ENCODE measurements around the gene CFAP91. TPM values are rescaled to one million over a fixed set of nuclear protein-coding genes. Genes with fewer than 3 reads are reported as not detected.

CFAP91 gene
- total RNA-seq, 1 experiment from 2014 or later, result 1.1 TPM

GRCh38 chr3:119717520-119717919, 14.7 kb downstream of the CFAP91 start:
- H3K27me3 ChIP-seq, result no peaks in the 10 kb centered on the region
- DNase-seq, result no peak
- no peaks in the 10 kb centered on the region for H3K9me3 ChIP-seq
- H3K4me3 ChIP-seq, result no peak overlapping the region
- no peaks in the 10 kb centered on the region for H3K36me3 ChIP-seq

DNA sequence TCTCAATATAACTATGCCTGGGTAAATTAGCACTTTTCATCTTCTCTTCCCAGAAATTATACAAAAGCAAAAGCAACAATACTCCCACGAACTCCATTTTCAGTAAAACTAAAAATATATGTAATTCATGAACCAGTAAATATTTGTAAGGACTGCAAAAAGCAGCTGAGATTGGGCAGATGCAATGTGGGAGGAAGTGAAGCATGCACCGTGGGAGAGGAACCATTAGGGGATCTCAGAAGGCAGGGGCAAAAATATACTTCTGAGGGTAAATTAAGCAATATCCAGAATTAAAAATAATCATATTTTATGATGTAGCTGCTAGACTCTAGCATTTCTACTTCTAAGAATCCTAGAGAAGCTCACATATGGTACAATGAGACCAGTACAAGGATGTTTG, 20.2 kb downstream of the CFAP91 start:
- Histone ChIP-seq H3K9me3 (no peaks in the 10 kb centered on the region), H3K4me3 (no peak overlapping the region), H3K36me3 (no peaks in the 10 kb centered on the region), H3K27me3 (peaks cover 5% of the 10 kb centered on the region)
- DNase-seq, result no peak

GRCh38 chr3:119726909-119727308, 24.1 kb downstream of the CFAP91 start:
- Histone ChIP-seq H3K27me3 (peaks cover 5% of the 10 kb centered on the region), H3K36me3 (no peaks in the 10 kb centered on the region), H3K9me3 (no peaks in the 10 kb centered on the region), H3K4me3 (no peak overlapping the region)
- no peak for DNase-seq

DNA sequence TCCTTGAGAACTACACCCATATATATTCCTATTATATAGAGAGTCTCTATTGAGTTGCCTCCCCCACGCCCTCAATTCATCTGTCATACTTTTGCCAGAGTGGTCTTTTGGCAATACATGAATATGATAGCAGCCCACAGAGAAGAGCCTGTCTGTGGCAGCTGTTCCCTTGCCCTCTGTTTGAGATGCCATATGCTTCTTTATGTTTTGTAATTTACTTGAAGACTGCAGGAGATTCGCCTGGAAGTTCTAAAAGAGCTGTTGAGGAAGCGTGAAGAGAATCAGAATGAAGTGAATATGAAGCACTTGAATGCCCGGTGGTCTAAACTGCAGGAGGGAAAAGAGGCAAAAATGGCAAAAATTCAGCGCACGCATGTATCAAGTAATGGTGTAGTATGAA, 27.2 kb downstream of the CFAP91 start:
- Histone ChIP-seq H3K36me3 (no peaks in the 10 kb centered on the region), H3K27me3 (no peaks in the 10 kb centered on the region), H3K9me3 (no peaks in the 10 kb centered on the region), H3K4me3 (no peak overlapping the region)
- no peak for DNase-seq

DNA sequence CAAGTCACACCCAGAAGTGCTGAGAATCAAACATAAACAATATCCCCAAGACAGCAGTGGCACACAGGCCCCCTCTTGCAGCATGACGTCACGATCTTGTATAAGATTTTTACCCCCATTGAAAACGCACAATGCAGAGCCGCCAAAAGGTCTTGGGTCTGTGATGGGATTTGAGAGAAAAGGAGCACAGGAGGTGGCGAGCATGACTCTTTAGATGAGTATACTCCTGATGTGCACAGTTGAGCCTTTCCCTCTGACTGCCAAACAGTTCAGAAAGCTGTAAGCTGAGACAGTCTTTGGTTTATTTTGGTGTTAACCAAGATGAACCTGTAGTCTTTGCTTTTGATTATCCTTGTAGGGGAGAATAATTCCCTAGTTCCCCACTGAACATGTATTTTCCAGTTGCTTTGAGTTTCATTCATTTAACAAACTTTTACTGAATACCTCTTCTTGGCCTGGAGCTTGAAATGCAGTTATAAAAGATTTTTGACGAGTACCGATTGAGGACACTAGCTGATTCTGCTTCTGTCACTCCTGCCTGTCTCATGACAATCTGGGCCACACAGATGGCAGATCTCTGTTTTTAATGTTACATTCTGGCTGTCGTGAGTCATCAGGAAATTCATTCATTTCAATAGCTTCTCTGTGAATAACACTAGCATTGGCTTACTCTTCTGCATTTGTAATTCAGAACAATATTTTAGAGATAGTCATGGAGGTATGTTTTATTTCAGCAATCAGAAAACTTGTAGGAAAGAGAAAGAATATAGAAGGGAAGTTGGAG, 28.9 kb downstream of the CFAP91 start:
- H3K4me3 ChIP-seq, result no peak overlapping the region
- H3K27me3 ChIP-seq, result no peaks in the 10 kb centered on the region
- no peaks in the 10 kb centered on the region for H3K9me3 ChIP-seq
- no peaks in the 10 kb centered on the region for H3K36me3 ChIP-seq
- DNase-seq, result no peak

DNA sequence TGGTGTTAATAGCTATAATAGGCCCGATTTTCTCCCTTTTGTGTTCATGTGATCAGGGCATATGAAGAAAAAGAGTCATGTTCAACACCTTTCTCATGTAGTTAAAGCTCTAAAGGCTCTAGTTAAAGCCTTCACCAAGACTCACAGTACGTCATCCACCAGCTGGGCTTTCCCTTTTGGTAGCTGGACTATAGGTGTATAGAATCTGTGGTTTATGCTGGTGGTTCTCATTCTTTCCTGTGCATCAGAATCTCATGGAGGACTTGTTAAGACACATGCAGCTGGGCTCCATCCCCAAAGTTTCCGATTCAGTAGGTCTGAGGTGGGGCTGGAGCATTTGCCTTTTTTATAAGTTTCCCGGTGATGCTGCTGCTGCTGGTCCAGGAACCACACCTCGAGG, 31.0 kb downstream of the CFAP91 start:
- no peak overlapping the region for H3K4me3 ChIP-seq
- no peaks in the 10 kb centered on the region for H3K36me3 ChIP-seq
- H3K9me3 ChIP-seq, result no peaks in the 10 kb centered on the region
- no peak for DNase-seq
- no peaks in the 10 kb centered on the region for H3K27me3 ChIP-seq

DNA sequence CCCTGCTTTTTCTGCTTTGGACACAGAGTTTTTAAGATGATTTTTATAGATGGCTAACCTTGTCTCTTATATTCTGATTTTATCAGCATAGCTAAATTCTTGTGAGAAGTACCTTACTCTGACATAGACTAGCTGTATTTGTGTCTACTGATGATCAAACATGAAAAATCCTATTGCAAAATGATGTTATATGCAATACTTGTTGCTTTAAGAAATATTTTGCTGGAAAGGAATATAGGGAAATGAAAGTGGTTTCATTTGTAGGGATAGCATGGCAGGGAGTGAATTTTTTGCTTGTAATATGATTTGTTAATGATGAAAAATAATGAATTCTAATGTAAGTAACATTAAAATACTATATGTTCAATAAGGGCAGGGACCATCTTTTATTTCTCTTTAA, 35.9 kb downstream of the CFAP91 start:
- H3K36me3 ChIP-seq, result no peaks in the 10 kb centered on the region
- H3K4me3 ChIP-seq, result no peak overlapping the region
- no peak for DNase-seq
- no peaks in the 10 kb centered on the region for H3K9me3 ChIP-seq
- no peaks in the 10 kb centered on the region for H3K27me3 ChIP-seq

DNA sequence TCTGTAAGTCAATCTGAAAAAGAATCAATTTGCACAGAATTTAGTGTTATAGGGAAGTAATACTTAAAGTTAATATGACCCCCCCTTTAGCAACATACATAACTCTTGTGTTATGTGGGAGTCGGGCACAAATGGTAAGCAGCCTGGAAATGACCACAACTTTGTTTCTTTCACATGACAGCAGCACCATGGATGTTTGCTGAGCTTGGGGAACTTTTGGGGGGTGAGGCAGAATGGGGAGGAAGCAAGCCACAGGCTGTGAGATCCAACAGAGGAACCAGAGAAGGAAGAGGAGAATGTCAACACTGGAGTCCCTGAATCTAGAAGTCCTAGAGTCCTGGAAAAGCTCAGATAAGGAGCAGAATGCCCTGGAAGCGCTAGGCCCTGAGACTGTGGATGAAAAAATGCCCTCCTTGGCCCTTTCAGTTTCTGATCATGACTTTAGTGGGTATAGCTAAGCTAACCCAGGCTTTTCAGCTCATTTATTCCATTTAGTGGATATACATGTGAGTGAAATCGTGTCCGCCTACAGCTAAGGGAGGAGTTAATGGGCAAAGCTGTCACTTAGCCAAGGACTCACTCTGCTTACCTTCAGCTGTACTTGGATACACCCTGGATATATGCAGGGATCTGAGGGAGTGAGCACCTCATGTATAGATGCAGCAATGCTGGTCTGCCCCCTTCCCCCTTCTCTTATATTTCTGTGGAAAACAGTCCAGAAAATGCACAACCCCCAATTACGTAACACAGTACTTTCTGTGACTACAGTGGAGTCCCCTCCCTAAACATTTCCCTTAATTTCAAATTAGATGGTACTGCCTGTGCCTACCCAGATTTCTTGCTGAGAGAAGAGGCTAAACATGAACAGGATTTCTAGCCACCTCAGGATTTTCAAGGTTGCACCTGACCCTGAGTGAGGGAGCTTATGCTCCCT, 39.1 kb downstream of the CFAP91 start:
- no peaks in the 10 kb centered on the region for H3K36me3 ChIP-seq
- DNase-seq, result no peak
- H3K9me3 ChIP-seq, result no peaks in the 10 kb centered on the region
- peaks cover 11% of the 10 kb centered on the region for H3K27me3 ChIP-seq
- H3K4me3 ChIP-seq, result no peak overlapping the region

GRCh38 chr3:119743921-119744320, 41.1 kb downstream of the CFAP91 start:
- H3K36me3 ChIP-seq, result no peaks in the 10 kb centered on the region
- H3K9me3 ChIP-seq, result no peaks in the 10 kb centered on the region
- DNase-seq, result no peak
- H3K4me3 ChIP-seq, result no peak overlapping the region
- H3K27me3 ChIP-seq, result peaks cover 22% of the 10 kb centered on the region

- no peak for DNase-seq
- Histone ChIP-seq H3K36me3 (no peaks in the 10 kb centered on the region), H3K4me3 (no peak overlapping the region), H3K27me3 (peaks cover 33% of the 10 kb centered on the region), H3K9me3 (no peaks in the 10 kb centered on the region)
Observed at GRCh38 chr3:119745942-119746341, 43.1 kb downstream of the CFAP91 start.

DNA sequence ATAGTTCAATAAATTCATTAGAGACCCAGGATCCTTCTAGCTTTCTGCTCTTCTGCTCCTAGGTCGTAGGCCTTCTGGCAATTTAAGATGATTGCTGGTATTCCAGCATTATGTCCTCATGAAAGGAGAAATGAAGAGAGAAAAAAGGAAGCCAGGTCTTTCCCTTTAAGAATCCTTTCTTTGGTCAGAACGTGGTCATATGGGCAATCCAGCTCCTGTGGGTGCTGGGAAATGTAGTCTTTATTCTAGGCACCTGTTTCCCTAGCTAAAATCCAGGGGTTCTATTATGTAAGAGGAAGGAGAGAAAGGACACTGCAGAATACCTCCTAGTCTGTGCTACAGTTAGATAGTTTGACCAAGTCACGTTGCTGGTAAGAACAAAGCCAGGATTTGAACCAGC, 43.6 kb downstream of the CFAP91 start:
- no peak for DNase-seq
- Histone ChIP-seq H3K27me3 (peaks cover 33% of the 10 kb centered on the region), H3K4me3 (no peak overlapping the region), H3K9me3 (no peaks in the 10 kb centered on the region), H3K36me3 (no peaks in the 10 kb centered on the region)

DNA sequence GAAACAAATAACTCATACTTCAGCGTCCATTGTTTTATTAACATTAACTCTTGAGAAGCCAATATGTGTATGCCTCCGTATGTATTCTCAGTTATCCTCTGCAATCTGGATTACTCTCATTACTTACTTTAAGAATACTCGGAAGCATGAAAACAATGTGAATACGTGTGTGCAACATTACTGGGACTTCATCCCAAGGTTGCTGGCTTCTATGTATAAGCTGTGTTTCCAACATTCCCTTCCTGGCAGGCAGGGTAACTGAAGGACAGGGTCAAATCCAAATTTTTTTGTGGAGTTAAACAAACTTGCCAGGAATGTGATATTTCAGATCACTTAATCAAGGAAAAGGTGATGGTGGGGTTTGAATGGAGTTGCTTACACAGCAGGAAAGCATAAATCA, 44.5 kb downstream of the CFAP91 start:
- DNase-seq, result no peak

DNA sequence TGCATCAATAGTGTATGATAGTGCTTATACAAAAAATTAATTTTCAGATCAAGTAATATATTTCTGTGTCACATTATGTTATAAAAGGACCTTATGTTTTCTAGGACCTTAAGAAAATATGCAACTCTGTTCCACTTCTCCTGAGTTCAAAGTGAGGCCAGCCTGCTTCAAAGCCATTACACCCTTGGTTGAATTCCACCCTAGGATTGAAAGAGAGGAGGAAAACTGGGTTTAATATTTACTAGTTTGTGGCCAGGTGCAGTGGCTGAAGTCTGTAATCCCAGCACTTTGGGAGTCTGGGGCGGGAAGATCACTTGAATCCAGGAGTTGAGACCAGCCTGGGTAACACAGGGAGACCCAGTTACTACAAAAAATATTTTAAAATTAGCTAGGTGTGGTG, 46.2 kb downstream of the CFAP91 start:
- no peaks in the 10 kb centered on the region for H3K36me3 ChIP-seq

More for the DNA sequence above, 44.5 kb downstream of the CFAP91 start:
- Histone ChIP-seq H3K9me3 (no peaks in the 10 kb centered on the region), H3K27me3 (peaks cover 33% of the 10 kb centered on the region), H3K36me3 (no peaks in the 10 kb centered on the region), H3K4me3 (no peak overlapping the region)

DNA sequence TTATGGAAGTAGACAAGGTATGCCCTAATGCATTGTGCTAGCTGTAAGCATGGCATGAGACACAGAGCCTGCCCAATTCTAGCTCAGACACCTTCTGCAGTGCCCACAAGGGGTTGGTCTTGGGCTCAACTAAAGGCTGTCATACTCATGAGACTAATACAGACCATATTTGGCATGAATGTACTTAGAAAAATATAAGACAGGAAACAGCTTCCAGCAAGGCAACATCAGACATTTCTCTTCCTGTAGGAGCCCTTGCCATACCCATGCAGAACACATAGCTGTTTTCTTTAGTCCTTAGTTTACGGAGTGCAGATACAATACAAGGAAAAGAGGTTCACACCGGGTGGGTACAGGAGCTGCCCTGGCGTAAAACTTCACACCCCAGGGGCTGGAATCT, 48.6 kb downstream of the CFAP91 start:
- peaks cover 5% of the 10 kb centered on the region; the same call in 1 of the 2 replicates for H3K9me3 ChIP-seq
- no peak for DNase-seq
- peaks cover 24% of the 10 kb centered on the region for H3K27me3 ChIP-seq
- no peaks in the 10 kb centered on the region for H3K36me3 ChIP-seq
- H3K4me3 ChIP-seq, result no peak overlapping the region

More for the DNA sequence above, 46.2 kb downstream of the CFAP91 start:
- no peak for DNase-seq
- no peaks in the 10 kb centered on the region for H3K9me3 ChIP-seq
- H3K27me3 ChIP-seq, result peaks cover 33% of the 10 kb centered on the region
- no peak overlapping the region for H3K4me3 ChIP-seq
